GM18507 (cell line): Measurements from ENCODE around the gene TEAD1.

Source experiments
- DNase-seq: peaks from one replicate; pipeline ENCODE4 v3.0.0; 2011; ENCODE audit warnings: low read depth; ENCODE audit not compliant: insufficient read length; ENCODE audit errors: extremely low spot score
- FAIRE-seq: peaks from 2 replicates; lab custom pipeline; 2011; peaks lifted over from hg19 to GRCh38; lab: Jason Lieb, UNC

The TEAD1 gene

DNA sequence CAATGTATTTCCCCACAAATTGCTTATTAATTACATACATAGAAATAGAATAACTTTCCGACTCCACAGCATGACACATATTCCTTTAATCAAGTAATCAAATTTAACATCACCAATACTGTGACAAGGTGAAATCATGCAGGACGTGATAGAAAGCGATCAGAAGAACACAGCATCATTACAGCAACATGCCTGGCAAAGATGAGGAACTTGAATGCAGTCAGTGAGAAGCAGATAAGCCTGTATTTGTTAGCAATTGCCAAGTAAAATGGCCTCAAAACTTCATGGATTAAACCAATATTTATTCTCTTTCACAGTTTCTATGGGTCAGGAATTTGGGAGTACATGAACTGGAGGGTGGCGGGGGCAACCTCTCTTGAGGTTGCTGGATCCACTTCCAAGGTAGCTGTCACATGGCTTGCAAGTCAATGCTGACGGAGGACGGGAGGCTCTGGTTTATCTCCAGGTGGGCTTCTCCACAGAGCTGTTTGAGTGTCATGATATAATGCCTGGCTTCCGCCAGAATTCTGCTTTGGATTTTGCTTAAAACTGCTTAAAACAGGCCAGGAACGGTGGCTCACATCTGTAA lies 12.0 kb upstream of the TEAD1 start:
- DNase-seq: no peak
- no peak for FAIRE-seq

DNA sequence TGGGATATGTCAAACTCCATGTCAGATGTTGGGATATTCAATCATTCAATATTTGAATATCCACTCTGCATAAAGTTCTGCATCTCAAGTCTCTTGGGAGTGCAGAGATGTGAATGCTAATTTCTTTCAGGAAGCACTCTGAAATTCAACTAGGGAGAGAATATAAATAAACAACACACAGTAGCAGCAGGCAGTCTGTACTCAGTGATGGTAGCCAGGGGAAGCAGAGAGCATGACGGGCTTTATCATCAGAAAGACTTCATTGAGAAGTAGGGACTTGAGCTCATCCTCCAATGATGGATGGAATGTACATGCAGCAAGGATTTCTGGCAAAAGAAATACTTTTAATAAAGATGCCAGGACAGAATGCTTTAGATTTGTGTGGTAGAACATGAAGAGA lies 9.8 kb upstream of the TEAD1 start:
- DNase-seq: no peak
- no peak for FAIRE-seq

DNA sequence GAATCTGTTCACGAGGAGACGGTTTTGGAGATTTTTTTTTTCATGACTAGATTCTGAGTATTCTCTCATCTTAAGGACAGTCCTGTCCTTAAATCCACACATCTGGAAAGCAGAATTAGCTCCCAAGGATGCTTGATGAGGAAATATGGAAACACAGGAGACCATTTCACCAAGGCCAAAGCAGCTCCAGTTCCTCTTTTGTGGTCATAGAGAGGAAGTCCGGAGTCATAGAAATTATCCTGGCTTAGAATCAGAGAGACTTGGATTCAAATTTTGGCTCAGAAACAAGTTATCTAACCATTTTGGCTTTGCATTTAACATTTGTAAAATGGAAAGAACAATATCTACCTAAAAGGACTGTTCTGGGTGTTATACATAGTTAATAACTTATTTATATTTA lies 7.3 kb upstream of the TEAD1 start:
- DNase-seq (no peak), FAIRE-seq (no peak)

DNA sequence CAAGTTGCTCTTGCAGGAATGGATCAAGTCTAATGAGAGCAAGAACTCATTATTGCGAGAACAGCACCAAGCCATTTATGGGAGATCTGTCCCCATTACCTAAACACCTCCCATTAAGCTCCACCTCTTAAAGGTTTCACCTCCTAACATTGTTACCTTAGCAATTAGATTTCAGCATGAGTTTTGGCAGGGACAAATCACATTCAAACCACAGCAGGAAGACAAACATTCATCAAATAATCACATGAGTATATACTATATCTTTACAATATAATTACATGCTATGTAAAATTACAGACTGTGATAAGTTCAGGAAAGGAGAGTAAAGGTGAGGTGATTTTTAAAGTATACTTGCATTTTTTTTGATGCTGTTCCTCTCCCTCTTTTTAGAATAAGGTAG lies 6.6 kb upstream of the TEAD1 start:
- no peak for FAIRE-seq

DNA sequence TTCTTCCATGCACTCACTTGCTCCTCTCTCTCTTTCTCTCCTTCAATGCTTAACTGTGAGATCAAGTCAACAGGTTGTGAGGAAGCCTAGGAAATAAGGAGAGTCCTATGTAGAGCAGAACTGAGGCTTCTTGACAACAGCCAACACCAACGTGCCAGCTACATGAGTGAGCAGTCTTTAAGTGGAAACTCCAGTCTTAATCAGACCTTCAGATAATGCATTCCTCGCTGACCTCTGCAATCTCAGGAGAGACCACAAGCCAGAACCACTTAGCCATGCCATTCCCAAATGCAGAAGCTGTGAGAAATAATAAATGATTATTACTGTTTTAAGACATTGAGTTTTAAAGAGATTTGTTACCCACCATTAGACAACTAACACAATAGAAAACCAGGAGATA lies 6.1 kb upstream of the TEAD1 start:
- FAIRE-seq (no peak), DNase-seq (no peak)

More for the DNA sequence above, 6.6 kb upstream of the TEAD1 start:
- no peak for DNase-seq

DNA sequence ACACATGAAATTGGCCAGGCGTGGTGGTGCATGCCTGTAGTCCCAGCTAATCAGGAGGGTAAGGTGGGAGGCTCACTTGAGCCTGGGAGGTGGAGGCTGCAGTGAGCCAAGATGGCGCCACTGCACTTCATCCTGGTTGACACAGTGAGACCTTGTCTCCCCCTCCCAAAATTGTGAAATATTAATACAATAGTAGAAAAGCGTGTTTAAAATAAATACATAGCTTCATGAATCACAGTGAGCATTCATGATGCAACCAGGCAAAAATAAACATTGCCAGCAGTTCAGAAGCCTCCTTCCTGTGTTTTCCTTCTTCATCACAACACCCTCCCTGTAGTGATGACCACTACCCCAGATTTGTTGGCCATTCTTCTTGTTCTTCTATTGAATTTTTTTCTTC lies 4.3 kb upstream of the TEAD1 start:
- FAIRE-seq (no peak), DNase-seq (no peak)

DNA sequence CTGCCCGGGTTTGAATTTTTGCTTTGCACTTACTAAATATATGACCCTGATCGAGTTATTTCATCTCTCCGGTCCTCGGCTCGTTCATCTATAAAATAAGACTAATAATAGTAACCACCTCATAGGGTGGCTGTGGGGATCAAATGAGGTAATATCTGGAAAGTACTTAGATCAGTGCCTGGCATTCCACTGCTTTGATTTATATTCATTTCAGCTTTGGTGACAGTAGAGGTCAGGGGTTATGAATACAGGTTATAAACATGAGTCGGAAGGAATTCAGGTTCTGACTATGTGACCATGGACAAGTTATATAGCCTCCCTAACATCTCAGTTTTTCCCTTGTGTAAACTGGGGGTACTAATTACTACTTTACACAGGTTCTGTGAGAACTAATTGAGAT lies 2.9 kb upstream of the TEAD1 start:
- no peak for DNase-seq
- FAIRE-seq: no peak

DNA sequence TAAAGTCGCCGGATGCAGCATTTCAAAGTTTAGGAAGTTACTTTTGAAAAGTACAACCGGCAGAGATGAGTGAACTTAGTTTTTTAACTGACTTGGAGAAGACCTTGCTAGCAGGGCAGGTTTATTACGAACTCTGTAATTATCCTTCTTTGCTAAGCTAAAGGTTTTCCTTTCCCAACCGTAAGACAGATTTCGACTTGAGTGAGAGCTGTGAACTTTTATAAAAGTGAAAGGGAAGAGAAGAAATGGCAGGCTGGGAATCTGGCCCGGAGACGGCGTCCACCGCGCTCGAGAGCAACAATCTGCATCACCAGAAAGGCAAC lies 659 bp upstream of the TEAD1 start:
- FAIRE-seq (no peak), DNase-seq (no peak)

DNA sequence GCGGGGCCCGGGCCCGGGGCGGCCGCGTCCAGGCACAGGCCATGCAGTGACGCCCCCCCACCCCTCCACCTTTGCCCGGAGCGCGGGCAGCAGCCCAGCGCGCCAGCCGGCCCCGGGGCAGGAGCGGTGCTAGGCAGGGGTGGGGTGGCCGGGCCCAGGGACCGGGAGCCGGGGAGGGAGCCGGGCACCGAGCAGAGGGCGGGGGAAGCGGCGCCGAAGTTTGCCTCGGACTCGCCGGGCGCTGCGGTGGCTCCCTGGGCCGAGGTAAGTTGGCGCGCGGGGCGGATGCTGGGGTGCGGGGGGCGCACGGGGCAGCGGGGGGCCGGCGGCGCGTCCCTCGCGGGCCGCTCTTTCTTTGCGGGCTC lies 332 bp downstream of the TEAD1 start:
- DNase-seq: no peak

DNA sequence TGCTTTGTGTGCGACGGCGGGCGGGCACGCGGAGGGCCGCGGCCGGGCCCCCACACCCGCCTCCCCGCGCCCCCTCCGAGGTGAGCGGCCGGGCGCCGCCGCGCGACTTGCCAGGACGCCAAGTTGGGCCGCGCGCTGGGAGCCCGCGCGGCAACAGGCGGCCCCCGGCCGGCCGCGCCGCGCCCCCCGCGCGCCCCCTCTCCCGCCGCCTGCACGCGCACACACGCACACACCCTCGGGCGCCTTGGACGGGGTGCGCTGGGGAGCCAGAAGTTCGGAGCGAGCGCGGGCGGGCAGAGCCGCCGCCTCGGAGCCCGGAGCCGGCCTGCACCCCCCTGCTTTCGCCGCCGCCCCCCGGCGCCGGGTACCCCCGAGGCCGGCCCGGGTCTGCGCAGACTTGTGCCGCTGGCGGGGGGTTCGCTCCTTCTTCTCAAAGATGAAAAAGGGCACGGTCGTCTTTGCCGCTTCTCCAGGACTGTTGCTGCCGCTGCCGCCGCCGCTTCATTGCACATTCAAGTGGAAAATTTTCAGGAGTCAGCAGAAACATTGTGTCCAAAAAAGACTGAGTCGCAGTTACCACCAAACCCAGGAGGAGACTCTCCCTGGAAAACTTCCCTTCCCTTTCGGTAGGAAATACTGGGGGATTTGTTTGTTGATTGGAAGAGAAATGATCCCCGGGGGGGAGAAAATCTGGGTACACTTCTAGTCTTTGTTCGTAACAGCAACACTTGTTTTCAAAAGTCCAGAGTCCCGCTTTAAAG lies 895 bp downstream of the TEAD1 start:
- DNase-seq (no peak), FAIRE-seq (no peak)

More for the DNA sequence above, 332 bp downstream of the TEAD1 start:
- FAIRE-seq: no peak

DNA sequence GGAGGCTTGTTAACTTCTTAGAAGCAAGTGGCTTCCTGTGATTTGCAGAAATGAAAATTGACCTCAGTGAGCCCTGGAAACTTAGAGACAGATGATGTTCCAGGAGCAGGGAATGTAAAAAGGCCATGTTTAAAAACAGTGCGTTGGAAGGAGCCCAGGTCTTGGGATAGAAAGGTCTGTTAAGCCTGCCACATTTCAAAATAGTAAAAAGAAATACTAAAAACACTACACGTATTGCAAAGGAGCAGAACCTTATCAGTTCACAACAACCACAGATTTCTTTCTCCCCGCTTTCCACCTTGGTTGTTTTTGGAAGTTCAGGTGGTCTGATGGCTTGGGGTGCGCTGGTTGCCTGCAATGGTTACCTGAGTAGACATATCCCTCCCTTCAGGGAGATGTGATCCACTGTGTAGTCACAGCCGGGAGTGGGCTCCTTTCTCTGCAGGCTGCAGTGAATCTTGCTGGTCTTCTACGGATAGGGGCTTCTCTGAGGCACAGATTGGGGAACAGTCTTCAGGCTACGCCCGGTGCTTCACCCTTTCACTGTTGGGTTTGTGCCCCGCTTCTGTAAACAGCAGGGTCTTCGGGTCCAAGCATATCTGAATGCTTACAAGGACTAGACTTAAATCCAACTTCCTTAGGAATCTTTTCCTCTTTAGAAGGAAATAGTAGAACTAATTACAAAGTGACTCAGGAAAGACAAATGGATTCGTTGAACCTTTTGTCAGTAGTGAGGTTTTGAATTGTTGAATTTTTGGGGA lies 1.9 kb downstream of the TEAD1 start:
- DNase-seq: no peak
- no peak for FAIRE-seq

DNA sequence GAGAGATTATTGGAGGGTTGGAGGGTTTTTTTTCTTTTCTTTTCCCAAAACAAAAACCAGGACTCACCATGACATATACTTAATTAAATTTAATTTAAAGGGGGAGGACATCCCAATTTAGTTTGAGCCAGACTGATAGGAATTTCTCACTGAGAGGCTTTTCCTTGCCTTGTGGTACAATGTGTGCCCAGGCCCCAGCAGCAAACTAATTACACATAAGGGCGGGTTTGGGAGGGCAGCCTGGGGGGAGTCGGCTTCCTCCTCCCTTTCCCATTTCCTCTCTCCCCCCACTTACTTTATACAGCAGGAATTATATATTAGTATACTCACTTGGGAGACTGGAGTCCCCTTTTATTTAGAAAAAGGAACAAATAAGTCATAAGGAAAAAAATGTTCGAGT lies 2.9 kb downstream of the TEAD1 start:
- no peak for FAIRE-seq
- no peak for DNase-seq

DNA sequence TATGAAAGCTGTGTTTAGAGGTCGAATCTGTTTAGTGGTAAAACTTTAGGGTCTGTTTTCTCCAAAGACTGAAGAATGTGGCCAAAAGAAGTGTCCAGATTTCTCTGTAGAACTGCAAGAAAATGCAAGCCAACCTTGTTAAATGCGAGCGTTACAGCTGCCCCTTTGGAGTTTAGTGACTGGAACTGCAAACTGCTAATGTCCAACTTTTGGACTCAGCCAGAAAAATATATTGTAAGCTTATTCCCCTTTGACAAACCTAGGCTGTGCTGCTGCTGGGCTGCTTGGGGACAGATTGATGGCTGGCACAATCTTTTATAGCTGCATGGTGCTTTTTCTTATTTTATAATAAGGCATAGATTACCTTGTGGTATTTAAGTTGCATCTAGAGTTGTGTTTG lies 3.9 kb downstream of the TEAD1 start:
- DNase-seq: no peak
- no peak for FAIRE-seq

DNA sequence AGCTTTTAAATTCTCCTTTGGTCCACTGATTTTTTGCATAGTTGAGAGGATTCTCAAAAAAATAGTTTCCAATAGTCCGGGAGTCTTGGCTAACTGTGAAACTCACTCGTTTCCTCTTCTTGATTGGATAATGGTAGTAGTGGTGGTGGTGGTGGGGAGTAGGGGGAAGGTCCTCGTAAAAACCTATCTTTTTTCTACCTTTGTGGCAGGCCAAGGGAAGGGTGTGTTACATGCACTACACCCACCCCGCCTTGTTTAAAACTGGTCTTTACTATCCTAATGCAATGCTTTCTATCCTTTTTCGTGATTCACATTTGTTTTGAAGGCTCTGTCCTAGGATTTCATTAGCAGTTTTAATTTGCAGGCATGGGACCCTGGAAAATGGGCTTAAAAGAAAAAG lies 4.8 kb downstream of the TEAD1 start:
- no peak for FAIRE-seq

DNA sequence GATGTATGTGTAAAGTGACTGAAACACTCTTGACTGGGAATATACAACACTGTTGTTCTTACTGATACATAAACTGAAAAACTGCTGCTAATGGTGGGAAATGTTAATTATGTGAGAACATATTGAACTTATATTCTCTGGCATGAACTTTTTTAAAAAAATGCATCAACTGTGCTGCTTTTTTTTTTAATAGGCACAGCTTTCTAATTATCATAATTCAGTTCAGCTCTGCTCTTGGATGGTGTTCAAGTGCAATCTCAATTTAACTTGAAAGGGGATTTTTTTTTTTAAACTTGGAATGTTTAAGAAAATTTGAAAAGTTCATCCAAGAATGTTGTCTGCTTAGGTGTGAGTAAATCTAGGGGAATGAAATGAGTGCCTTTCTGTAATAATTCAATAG lies 5.2 kb downstream of the TEAD1 start:
- FAIRE-seq: no peak
- DNase-seq: no peak

More for the DNA sequence above, 4.8 kb downstream of the TEAD1 start:
- no peak for DNase-seq

DNA sequence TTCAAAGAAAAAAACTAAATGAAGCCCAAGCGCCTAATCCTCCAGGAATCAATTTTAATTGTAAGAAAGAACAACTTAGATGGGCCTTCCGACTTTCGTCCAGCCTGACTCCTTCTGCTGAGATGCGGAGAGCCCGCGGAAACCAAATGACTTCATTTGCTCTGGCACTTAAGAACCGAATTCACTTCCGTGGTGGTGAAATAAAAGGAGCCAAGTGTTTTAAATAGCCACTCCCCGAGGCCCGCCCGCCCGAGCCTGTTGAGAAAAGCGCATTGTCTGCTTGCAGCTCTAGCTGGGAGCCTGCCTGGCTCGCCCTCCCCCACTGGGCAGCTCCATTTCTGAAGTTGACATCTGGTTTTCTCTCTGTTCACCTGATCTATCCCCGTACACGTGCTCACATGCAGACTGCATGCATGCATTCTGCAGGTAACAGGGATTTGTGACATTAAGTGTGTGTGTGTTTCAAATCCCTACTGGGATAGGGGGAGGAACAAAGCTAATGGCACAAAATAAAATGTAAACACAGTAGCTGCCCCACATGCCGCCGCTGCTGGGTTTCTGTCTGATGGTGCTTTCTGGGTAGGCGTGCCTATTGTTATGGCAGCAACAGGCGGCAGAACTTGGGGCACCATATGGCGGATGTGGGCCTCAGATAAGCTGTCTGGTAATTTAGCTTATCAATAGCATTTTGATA lies 6.2 kb downstream of the TEAD1 start:
- FAIRE-seq: no peak
- DNase-seq: no peak

DNA sequence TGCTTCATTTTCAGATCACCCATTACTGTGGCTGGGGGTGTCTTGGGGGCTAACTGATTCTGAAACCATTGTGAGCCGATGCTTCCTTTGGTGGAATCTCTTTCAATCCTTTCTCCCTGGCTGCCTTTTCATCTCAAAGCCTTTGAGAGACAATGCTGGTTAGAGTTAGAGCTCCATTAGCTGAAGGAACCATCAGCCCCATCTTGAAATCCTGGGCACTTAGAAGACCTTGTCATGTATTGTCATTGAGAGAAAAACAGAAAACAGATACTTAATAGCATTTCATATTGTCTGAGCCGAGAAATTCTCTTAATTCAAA lies 6.7 kb downstream of the TEAD1 start:
- DNase-seq: no peak

DNA sequence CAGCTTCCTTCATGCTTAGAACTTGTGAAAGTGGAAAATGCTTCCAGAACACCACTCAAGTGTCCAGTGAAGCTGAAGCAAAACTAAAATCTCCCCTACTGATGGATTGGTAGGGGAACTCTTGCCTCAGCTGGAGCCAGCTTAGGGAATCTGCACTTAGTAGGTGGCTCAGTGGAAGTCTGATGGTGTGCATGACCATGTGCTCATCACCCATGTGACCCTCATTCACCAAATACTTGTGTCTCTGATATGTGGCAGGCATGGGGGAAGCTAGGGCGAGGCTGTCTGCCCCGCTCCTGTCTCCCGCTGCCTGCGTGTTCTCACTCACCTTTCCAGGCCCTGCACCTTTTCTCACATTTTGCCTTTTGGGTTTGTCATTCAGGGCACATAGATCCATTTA lies 7.2 kb downstream of the TEAD1 start:
- DNase-seq (no peak), FAIRE-seq (no peak)

More for the DNA sequence above, 6.7 kb downstream of the TEAD1 start:
- no peak for FAIRE-seq

DNA sequence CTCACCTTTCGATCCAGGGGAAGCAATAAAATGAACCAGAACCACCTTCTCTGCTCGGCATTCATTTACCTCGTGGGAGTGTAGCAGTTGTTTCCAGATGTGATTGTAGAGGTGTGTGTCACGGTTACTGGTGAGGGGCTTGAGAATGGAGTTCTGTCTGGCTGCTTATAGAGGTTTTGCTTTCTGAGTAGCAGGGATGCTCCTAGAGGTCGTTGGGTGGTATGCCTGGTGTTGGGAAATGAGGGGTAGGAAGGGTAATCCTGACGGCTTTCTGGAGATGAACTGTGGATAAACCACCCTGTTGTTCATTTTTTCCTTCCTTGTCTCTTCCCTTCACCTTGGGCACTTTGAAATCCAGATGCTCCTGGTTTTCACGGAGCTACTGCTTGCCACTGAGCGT lies 8.1 kb downstream of the TEAD1 start:
- no peak for FAIRE-seq

DNA sequence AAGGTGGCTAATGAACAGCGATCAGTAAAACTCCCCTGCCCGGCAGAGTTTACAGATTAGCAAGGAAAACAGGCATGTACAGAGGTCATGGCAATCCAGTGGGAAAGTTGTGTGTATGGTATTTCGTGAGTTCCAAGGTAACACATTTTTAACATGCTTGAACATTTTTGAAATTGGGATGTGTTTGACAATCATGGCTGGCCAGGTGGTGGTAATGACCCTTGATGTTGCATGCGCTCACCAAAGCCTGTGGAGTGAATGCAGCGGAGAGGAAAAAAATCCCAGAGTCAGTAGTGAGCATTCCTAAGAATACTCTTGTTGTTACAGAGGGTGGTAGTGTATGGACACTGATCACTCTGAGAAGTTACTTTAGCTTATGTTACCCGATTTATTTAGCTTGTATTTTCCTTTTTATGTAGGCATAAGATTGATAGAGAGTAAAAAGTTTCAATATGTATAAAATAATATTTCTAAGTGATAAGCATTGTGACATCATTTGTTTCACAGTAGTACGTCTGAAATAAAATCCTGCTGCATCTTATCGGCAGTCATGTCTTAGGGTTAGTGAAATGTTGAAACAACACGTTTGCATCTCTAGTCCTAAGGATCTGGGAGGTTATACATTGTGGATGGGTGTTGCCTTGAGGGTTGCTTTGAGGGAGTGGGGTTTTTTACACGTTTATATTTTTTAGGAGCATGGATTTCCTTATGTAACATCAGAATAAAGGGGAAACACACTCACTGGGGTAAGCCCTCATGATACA lies 8.7 kb downstream of the TEAD1 start:
- no peak for DNase-seq
- FAIRE-seq: no peak

More for the DNA sequence above, 8.1 kb downstream of the TEAD1 start:
- DNase-seq: no peak
